Activated CD8-positive, alpha-beta T cell treated with anti-CD3 and anti-CD28 coated beads for 36 hours (primary cell): Measurements from ENCODE around the gene RDH16. TPM values are rescaled to one million over a fixed set of nuclear protein-coding genes. Genes with fewer than 3 reads are reported as not detected.
"Not testable (repeated sequence)": the region's sequence is repeated elsewhere in the genome, so short reads cannot be mapped to it uniquely, and the experiment has no call there.

Experiments
- ATAC-seq: fragments of 200-7000 bp; cut with Tn5 transposase; one replicate; pipeline ENCODE4 v1.10.0; 2021; ENCODE audit warnings: mild to moderate bottlenecking, moderate library complexity
- CTCF ChIA-PET: fragments of 350-600 bp; sonication (Branson Sonifier 250); formaldehyde crosslinking; loops from one replicate; lab custom pipeline; 2021; ENCODE audit warnings: antibody characterized with exemption; lab: Charles Lee
- POLR2A ChIA-PET: fragments of 350-600 bp; sonication (Branson Sonifier 250); formaldehyde crosslinking; loops from one replicate; lab custom pipeline; 2021; ENCODE audit warnings: antibody characterized with exemption; lab: Charles Lee
- DNase-seq: peaks from one replicate; pipeline ENCODE4 v3.0.0-alpha.2; 2020
- H3K27ac Mint-ChIP-seq: one replicate; pipeline ENCODE4 v1.8.0; 2021; ENCODE audit warnings: mild to moderate bottlenecking, mixed read lengths
- H3K27me3 Mint-ChIP-seq: one replicate; pipeline ENCODE4 v1.8.0; 2021; ENCODE audit warnings: mixed read lengths
- H3K36me3 Mint-ChIP-seq: one replicate; pipeline ENCODE4 v1.8.0; 2021; ENCODE audit warnings: low read depth, mixed read lengths
- H3K4me1 Mint-ChIP-seq: one replicate; pipeline ENCODE4 v1.8.0; 2021; ENCODE audit warnings: low read depth, mixed read lengths
- H3K4me3 Mint-ChIP-seq: one replicate; pipeline ENCODE4 v1.8.0; 2021; ENCODE audit warnings: mild to moderate bottlenecking, moderate library complexity, mixed read lengths
- H3K9me3 Mint-ChIP-seq: one replicate; pipeline ENCODE4 v1.8.0; 2021; ENCODE audit warnings: mixed read lengths
- CTCF ChIP-seq: fragments of 200-600 bp; IDR thresholded peaks from one replicate; pipeline ENCODE4 v1.8.0; 2022; ENCODE audit warnings: antibody characterized with exemption, mild to moderate bottlenecking
- intact Hi-C: fragments of 100-400 bp; cut with micrococcal nuclease; formaldehyde crosslinking; loops from one replicate; pipeline ENCODE4 v1.10.0; 2022
- total RNA-seq, 2 experiments: library from RNA; stranded (reverse); gene quantifications; one replicate each; pipeline ENCODE4 v1.2.3, GENCODE V29; 2021

Gene RDH16
- total RNA-seq, 2 experiments from 2014 or later, result 0.34 to 0.36 TPM

- DNase-seq (no peak), ATAC-seq (no peak)
- Mint-ChIP-seq H3K4me1 (peaks cover 5% of the 10 kb centered on the region), H3K9me3 (no peaks in the 10 kb centered on the region), H3K27ac (no peak overlapping the region), H3K36me3 (no peaks in the 10 kb centered on the region), H3K4me3 (no peak overlapping the region), H3K27me3 (peaks cover 1% of the 10 kb centered on the region)
- CTCF ChIA-PET, result interaction anchor here (1.0 kb wide), 1 partner anchor 226 kb away, joined by 4 read pairs; no protein-coding TSS in a partner anchor
- intact Hi-C loops, result loop anchor here (10.0 kb wide), 1 partner anchor 139 kb away; no protein-coding TSS in a partner anchor
- POLR2A ChIA-PET, result no interaction called here
- no peak for TF ChIP-seq CTCF
These were observed 26.0 kb upstream of the RDH16 start for GRCh38 chr12:56983386-56983785.

- ATAC-seq, H3K4me3 Mint-ChIP-seq, H3K9me3 Mint-ChIP-seq, DNase-seq, H3K36me3 Mint-ChIP-seq, H3K27me3 Mint-ChIP-seq, H3K27ac Mint-ChIP-seq, POLR2A ChIA-PET, H3K4me1 Mint-ChIP-seq: not testable (repeated sequence)
- intact Hi-C loops, result loop anchor here (10.0 kb wide), 1 partner anchor 138 kb away; no protein-coding TSS in a partner anchor
- CTCF ChIA-PET, result interaction anchor here (1.0 to 1.3 kb wide), 2 partner anchors 142 to 225 kb away, joined by 4 read pairs; no protein-coding TSS in a partner anchor
These were observed 25.3 kb upstream of the RDH16 start for GRCh38 chr12:56982578-56983236.

- Mint-ChIP-seq H3K27me3 (no peaks in the 10 kb centered on the region), H3K9me3 (no peaks in the 10 kb centered on the region), H3K27ac (no peak overlapping the region), H3K4me1 (no peaks in the 10 kb centered on the region), H3K36me3 (no peaks in the 10 kb centered on the region), H3K4me3 (no peak overlapping the region)
- TF ChIP-seq CTCF, result no peak
- no peak for DNase-seq
- no peak for ATAC-seq
- intact Hi-C loops, result loop anchor here (10.0 kb wide), 1 partner anchor 136 kb away; no protein-coding TSS in a partner anchor
- CTCF ChIA-PET, result interaction anchor here (1.3 kb wide), 1 partner anchor 141 kb away, joined by 4 read pairs; no protein-coding TSS in a partner anchor
- POLR2A ChIA-PET, result interaction anchor here (1.0 kb wide), 1 partner anchor 360 kb away, joined by 4 read pairs; no protein-coding TSS in a partner anchor
These were observed 23.6 kb upstream of the RDH16 start for GRCh38 chr12:56980941-56981530.

GRCh38 chr12:56980268-56980667 lies 22.9 kb upstream of the RDH16 start:
- ATAC-seq (no peak), DNase-seq (no peak)
- CTCF ChIA-PET, result interaction anchor here (2.1 kb wide), 1 partner anchor 8 kb away, joined by 10 read pairs; no protein-coding TSS in a partner anchor
- Mint-ChIP-seq H3K4me3 (no peak overlapping the region), H3K36me3 (no peaks in the 10 kb centered on the region), H3K9me3 (no peaks in the 10 kb centered on the region), H3K27ac (no peak overlapping the region), H3K27me3 (no peaks in the 10 kb centered on the region), H3K4me1 (no peaks in the 10 kb centered on the region)
- TF ChIP-seq CTCF, result no peak
- intact Hi-C loops, result loop anchor here (10.0 kb wide), 1 partner anchor 135 kb away; no protein-coding TSS in a partner anchor
- POLR2A ChIA-PET, result no interaction called here

- Mint-ChIP-seq H3K36me3 (no peaks in the 10 kb centered on the region), H3K27me3 (no peaks in the 10 kb centered on the region), H3K4me1 (no peaks in the 10 kb centered on the region), H3K27ac (no peak overlapping the region), H3K9me3 (no peaks in the 10 kb centered on the region), H3K4me3 (no peak overlapping the region)
- CTCF ChIA-PET, result interaction anchor here (1.3 to 2.1 kb wide), 2 partner anchors 9 to 202 kb away, joined by 3 to 10 read pairs; no protein-coding TSS in a partner anchor
- intact Hi-C loops, result loop anchor here (10.0 kb wide), 1 partner anchor 135 kb away; no protein-coding TSS in a partner anchor
- no peak for TF ChIP-seq CTCF
- DNase-seq, result no peak
- no peak for ATAC-seq
- POLR2A ChIA-PET, result no interaction called here
These were observed 22.2 kb upstream of the RDH16 start for GRCh38 chr12:56979628-56980027.
